HG03108 (cell line): ENCODE measurements around the gene FBXW7.
"Not testable (repeated sequence)": the region's sequence is repeated elsewhere in the genome, so short reads cannot be mapped to it uniquely, and the experiment has no call there.

Experiments used
- ATAC-seq: cut with Tn5 transposase; IDR thresholded peaks from one replicate; pipeline ENCODE4 v1.9.1; 2021; ENCODE audit warnings: moderate library complexity; ENCODE audit not compliant: unreplicated experiment

The FBXW7 gene

DNA sequence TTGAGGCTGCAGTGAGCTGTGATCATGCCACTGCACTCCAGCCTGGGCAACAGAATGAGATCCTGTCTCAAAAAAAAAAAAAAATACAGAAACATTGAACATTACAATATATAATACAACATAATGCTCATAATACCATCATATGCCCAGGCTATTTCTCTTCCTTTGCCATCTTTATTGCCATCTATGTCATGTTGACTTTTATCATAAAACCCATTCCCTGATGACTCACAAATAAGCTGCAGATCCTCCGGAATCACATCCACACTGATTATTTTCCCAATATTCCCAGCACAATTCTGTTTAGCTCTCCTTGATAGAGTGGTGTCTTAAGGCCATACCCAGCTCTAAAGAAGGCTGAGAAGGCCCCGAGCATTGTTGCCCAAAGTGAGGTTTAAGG lies 9.2 kb upstream of the FBXW7 start:
- ATAC-seq = no peak

DNA sequence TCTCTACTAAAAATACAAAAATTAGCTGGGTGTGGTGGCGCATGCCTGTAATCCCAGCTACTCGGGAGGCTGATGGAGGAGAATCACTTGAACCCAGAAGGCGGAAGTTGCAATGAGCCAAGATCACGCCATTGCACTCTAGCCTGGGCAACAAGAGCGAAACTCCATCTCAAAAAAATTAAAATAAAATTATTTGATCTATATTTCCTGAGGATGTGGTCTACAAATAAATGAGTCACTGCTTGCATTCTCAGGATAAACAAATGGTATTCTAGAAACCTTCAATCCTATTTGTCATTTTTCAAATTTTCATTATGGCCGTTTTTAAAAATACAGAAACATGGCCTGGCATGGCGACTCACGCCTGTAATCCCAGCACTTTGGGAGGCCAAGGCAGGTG lies 8.6 kb upstream of the FBXW7 start:
- not testable (repeated sequence) for ATAC-seq

DNA sequence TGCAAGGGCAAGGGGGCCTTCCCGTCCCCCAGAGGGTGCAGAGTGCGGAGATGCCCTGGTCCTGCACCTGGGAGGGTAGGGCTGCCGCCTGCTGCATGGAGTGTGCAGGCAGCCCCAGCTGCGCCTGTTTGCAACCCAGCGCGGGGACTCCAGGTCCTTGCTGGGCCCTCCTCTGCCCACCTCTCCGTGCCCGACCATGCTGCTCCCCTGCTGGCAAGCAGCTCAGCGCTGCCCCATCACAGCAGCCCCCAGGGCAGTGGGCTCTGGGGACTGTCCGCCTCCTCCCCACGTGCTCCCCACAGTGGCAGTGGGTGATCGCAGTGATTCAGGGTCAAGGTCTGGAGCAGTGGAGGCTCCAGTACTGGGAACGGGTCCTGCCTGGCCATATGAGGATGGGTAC lies 5.0 kb upstream of the FBXW7 start:
- no peak for ATAC-seq

DNA sequence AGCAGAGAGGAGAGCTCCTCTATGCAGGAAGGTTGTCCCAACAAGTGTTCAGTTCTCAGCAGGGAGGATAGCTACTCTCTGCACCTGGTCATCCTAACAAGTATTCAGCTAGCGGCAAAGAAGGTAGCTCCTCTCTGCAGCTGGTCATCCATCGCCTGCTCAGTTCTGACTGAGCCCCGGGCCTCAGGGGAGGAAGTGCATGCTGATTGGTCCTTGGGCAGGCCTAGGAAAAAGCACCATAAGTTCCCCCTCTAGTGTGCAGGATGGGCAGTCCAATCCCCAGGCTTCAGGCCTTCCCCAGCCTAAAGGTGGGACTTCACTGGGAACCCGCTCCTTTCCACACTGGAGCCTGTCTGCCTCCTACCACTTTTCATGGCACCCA lies 4.4 kb upstream of the FBXW7 start:
- no peak for ATAC-seq

DNA sequence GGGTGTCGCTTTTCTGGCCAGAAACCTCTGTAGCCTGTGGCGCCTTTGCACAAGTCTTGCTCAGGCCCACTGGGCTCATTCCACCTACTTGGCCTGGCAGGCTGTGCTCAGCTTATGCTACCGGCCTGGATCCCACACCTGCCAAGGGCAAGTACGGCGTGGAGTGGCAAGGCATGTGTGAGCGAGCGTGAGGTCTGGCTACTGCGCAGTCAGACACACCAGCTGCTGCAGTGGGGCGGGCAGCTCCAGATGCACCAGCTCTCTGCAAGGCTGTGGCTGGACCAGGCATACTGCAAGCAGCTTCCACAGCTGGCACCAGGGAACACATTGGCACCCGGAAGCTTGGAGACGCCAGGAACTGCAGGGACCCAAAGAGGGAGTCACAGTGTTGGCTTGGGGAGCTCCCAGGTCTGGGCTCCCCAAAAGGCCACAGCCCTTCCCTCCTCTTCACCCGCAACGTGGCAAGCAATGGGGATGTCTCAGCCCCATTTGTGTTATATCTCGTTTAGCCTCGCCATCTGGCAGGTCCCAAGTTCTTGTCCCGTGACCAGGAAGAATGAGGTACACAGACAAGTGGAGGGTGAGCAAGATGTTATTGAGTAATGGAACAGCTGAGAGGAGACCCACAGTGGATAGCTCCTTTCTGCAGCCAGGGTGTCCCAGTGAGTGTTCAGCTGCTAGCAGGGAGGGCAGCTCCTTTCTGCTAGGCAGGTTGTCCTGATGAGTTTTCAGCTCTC lies 3.8 kb upstream of the FBXW7 start:
- no peak for ATAC-seq

DNA sequence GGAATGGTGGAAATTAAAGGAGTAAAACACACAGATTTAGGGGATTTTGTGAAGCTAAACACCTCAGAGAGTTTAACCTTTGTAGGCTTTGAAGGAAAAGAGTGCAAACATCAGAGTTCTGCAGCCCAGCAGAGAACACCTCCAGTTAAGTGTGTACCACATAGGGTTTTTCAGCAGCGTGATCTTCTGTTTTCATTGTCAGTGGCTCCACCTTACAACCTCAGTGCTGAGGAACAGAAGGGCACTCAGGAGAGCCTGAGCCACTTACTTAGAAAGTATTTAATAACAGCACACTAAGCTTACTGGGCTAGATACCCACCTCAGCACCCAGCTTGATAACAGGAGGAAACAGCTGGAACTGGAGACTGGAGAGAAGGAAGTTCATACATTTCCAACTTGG lies 2.0 kb upstream of the FBXW7 start:
- no peak for ATAC-seq

DNA sequence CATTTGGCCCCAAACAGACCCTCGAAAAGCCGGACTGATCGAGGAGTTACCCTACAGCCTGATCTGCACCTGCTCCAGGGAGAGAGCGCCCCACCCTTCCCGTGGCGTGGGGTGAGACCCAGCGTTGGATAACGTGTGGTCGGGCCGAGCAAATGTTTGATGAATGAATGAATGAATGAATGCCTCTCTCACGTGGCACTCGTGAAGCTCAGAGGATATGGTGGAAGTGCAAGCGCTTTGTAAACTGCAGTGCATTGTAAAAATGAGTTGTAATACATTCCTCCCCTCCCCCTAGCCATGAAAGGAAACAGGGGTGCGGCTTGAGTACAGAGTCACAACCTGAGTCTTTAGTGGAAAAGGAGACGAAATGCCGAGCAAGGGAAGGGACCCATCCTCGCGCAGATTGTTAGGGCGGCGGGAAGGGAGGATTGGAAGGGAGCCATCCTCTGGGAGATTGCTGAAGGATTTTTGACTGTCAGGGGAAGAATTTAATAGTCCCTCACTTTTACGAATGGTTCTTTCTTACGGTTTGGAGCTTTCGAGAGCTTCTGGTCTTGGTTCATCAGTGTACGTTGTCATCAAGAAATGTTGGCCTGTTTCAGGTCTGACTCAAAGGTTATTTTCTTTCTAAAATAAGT lies 772 bp upstream of the FBXW7 start:
- ATAC-seq = peak; percentile 17

DNA sequence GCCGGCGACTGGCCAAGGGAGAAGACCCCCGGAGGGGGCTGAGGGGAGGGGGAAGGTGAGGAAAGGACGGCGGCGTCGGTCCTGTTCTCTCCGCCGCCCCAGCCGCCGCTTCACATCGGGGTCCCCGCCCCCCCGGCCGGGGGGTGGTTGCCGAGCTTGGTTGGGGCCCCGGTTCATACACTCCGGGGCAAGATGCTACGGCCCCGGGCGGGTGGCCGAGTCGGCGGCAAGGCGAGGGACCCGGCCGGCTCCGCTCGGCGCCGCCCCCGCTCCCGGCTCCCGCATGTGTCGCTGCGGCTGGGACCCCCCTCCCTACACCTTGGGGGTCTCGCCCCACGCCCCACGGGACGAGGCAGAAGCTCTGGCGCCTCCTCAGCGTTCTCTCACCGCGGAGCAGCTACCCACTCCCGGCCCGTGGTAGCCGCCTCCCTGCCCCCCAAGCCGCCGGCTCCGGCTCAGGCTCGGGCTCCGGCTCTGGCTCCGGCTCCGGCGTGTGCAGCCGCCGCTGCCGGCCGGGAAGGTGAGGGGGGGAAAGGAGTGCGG lies 461 bp downstream of the FBXW7 start:
- peak; percentile 8 for ATAC-seq

DNA sequence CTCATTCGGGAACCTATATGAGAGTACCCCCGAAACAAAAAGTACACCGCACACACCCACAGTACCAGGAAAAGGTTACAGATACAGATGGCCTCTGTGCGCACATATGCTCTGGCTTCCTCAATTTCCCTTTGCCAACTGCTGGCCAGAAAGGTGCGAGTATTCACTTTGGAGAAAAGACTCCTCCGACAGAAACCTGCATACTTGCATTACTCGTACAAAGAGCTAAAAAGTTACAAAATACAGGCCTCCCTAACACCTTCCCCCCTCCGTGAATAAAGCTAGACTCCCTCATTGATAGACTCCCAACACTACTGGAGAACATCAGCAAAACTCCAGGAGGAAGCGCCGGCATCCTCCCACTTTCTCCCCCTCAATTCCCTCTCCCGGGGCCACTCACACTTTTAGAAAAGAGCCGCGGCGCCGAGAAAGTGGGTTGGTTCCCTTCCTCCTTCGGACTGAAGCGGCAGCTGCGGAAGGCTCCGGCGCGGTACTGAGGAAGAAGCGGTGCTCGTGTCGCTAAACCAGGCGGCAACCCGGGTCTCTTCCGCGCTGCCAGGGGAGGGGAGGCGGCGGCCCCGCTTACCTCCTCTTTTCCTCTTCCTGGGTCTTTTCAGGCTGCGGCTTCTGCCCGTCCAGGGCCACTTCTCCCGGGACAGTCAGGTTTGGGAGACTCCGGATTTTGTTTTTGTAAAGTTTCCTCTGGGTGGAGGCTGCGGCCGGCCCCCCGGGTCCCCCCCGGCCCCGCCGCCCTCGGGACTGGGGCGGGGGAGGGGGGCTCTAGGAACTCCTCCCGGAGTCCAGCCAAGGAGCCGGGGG lies 1.1 kb downstream of the FBXW7 start:
- no peak for ATAC-seq

DNA sequence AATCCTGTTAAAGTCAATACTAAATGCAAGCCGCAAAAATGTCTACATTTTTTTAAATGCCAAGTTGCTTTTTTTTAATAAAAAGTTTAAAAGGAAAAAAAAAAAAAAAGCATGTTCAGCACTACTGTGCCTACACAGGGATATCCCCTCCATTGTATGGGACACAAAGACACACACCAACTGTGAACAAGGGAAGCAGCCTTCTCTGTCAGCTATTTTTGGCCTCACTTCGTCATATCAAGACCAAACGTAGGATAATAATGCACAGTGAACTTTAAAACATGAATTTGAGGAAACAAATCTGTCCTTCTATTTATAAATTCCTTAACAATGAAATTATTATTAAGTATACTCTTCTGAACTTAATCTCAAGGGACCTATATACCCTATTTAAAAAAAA lies 4.4 kb downstream of the FBXW7 start:
- ATAC-seq = no peak

DNA sequence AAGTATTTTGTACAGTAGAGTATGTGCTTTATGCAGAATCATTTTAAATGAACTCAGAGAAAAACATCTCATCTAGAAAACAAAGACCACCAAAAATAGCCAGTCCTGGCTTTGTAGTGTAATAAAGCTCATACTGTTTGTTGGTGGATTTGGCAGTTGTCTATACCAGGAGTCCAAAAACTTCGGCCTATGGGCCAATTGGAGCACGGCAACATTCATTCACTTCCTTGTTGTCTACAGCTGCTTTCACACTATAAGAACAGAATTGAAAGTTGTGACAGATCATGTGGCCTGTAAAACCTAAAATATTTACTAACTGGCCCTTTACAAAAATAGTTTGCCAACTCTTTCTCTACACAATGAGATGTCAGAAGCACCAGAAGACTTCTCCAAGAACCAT lies 5.3 kb downstream of the FBXW7 start:
- no peak for ATAC-seq

DNA sequence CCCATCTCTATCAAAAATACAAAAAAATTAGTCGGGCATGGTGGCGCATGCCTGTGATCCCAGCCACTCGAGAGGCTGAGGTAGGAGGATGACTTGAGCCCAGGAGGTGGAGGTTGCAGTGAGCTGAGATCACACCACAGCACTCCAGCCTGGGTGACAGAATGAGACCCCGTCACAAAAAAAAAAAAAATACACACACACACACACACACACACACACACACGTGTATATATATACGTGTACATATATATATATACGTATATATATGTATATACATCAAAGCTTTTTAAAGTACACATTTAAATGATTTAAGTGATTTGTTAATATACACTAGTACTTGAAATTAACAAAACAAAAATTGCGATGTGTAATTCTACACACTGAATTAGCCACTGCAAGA lies 6.0 kb downstream of the FBXW7 start:
- no peak for ATAC-seq

DNA sequence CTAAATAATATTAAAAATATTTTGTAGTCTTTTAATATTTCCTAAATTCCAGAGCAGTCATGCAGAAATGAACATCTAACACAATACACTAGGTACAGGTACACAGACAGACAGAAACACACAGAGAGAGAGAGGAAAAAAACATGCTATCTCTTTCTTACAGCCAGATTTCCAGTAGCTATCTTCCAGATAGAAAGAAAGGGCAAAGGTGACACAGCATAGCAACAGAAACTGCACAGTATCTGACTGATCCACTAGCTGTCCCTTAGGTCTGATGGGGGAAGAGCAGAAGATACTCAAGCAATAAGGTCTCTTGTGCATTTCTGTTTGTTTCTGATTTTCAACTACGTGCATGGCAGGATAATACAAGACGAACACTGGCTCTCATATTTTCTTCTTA lies 7.8 kb downstream of the FBXW7 start:
- ATAC-seq = no peak

DNA sequence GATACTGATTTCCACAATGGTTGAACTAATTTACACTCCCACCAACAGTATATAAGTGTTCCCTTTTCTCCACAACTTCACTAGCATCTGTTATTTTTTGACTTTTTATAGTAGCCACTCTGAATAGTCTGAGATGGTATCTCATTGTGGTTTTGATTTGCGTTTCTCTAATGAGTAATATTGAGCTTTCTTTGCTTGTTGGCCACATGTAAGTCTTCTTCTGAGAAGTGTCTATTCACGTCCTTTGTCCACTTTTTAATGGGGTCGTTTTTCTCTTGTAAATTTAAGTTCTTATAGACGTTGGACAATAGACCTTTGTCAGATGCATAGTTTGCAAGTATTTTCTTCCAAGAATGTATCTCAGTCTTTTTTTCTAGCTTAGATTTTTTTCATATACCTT lies 10.0 kb downstream of the FBXW7 start:
- ATAC-seq = no peak

DNA sequence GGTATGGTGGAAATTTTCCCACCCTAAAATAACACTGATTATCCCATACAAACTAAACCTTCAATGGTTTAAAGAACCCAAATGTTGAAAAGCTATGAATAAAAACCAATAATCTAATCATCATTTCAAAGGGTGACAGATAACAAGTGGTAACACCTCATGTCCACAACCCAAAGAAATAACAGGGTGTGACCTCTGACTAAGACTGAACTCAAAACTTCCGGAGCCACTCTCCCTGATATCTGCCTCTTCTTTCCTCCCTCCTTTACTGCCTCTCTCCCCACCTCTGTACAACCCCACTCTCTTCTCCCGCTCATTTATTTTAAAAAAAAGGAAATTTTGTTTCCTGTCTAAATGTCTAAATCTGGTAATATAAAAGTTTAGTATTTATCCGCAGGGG lies 11.5 kb downstream of the FBXW7 start:
- no peak for ATAC-seq

DNA sequence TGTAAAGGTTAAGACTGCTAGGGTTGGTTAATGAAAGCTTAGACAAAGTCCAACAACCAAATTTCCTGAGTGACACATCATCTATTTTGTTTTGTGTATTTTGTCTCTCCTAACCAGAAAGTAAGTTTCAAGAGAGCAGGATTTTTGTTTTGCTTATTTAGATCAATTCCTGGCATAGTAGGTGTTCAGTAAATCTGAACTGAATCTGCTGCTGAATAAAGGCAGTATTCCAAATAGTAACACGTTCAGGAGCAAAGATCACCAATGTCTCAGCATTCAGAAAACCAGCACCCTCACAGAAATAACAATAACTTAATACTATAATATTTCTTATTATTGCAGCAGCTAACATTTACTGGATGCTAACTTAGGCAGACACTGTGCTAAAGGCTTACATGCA lies 12.2 kb downstream of the FBXW7 start:
- ATAC-seq = no peak

DNA sequence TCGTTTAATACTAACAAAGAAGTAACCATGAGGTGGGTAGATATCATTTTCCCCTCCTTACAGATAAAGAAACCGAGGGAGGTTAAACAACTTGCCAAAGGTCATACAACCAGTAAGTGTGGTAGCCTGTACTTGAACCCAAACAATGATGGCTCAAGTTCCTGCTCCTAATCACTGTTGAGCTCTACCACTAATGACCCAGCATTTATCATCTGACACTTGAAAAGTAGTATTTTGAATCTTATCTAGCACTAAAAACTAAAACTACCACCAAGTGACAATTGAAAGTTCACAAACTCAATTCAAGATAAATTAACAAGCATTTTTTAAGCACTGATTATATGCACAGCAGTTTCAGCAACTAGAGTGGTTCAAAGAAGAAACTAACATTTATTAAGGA lies 13.1 kb downstream of the FBXW7 start:
- ATAC-seq = no peak

DNA sequence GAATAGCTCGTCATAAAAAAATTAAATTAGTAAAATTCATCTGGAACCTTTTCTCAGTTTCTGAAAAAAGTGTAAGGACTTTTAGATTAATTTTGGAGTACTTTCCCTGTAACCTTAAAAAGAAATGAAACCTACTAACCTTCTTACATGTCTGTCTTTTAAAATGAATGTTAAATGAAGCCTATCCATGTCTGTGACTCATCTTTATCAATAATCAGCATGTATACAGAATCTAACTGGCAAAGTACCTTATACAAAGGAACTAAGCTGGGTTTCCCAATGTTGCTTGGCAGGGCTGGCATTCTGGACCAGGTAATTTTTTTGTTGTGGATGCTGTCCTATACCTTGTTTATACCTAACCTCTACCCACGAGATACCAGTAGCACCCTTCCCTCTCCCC lies 13.6 kb downstream of the FBXW7 start:
- ATAC-seq = no peak

DNA sequence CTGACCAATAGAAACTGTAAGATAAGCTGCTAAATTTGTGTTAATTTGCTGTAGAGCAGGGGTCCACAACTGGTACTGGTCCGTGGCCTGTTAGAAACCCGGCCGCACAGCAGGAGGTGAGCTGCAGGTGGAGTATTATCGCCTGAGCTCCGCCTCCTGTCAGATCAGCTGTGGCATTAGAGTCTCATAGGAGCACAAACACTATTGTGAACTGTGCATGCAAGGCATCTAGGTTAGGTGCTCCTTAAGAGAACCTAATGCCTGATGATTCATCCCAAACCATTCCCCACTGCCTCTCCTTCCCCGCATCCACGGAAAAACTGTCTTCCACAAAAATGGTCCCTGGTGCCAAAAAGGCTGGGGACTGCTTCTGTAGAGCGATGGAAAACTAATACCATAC lies 19.7 kb downstream of the FBXW7 start:
- ATAC-seq = no peak

DNA sequence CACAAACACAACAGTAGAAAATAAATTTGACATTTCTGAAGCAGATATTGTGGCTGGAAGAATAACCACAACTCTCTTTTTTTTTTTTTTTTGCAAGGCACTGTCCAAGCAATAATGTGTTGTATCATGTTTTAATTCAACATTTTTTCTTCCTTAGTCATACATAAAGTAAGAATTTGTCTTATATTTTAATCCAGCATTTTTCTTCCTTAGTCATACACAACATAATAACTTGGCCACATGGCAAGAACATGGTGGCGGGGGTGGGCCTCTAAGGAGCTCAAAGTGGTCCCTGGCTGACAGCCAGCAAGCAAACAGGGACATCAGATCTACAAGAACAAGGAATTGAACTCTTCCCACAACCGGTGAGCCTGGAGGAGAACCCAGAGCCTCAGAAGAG lies 20.2 kb downstream of the FBXW7 start:
- no peak for ATAC-seq

DNA sequence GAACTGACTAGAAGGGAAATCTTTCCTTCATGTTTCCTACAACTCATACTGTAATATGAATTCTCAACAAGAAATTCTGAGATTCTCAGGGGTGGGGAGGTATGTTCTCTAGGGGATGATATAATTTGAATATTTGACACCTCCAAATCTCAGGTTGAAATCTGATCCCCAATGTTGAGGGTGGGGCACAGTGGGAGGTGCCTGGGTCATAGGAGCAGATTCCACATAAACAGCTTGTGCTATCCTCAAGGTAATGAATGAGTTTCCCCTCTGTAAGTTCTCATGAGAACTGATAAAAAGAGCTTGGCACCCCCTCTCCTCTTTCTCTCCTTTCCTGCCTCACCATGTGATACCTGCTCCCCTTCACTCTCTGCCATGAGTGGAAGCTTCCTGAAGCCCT lies 21.5 kb downstream of the FBXW7 start:
- ATAC-seq = no peak

DNA sequence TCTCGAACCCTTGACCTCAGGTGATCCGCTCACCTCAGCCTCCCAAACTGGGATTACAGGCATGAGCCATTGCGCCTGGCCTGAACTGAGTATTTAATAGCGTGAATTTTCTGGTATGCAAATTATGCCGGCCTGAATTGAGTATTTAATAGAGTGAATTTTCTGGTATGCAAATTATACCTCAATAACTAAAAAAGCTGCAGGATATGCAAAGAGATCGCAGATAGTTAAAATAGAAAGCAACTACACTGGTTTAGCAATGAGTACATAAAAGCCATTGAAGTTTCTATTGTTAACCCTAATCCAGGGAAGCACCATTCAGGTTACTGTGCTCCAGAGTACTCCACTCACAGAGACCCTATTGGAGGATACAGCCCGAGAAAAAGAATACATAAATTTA lies 22.8 kb downstream of the FBXW7 start:
- ATAC-seq = no peak
